EL (cell line): Measurements from ENCODE around the gene GLMP.

Experiments
- DNase-seq: peaks from one replicate; pipeline ENCODE4 v3.0.0-alpha.2; 2016

GLMP gene

DNA sequence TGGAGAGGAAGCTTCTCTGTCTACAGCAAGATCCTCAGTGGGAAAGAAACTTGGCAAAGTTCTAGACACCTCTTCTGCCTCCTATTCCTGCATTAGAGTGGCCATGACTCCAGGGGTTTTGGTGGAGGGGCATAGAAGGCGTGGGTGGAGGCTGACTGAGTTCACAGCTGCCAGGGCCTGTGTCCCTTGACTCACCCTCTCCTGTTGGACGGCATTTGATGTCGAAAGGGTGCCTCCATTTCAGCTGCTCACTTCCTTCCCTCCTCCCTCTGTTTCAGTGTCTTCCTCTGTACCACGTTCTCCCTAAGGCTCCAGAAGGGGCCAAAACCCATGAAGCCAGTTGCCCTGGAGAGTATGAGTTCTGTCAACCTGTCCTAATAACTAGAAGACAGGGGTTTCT, 10.7 kb downstream of the GLMP start:
- peak; percentile 18 for DNase-seq

DNA sequence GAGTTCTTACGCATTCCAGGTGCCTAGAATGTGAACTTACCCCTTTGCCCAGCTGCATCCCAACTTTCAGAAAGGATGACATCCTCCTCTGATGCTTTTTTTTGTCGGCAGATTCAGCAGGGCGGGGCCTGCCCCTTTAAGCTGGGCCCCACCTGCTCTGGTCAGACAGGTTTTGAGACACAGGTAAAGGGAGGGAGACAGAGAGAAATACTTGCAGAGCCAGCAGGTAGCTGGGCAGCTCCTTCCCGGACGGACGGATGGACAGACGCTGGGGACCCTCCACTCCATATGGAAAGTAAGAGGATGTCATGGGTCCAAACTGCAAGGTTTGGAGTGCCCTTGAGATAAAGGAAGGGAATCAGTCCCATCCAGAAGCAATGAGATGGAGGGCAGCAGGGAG, 11.4 kb downstream of the GLMP start, which contains the start of gene TMEM79:
TMEM79 (plus strand) TSS at position 214 of the 400 bp plus-strand sequence. CDS start 902 bp downstream, outside the sequence.
- no peak for DNase-seq

DNA sequence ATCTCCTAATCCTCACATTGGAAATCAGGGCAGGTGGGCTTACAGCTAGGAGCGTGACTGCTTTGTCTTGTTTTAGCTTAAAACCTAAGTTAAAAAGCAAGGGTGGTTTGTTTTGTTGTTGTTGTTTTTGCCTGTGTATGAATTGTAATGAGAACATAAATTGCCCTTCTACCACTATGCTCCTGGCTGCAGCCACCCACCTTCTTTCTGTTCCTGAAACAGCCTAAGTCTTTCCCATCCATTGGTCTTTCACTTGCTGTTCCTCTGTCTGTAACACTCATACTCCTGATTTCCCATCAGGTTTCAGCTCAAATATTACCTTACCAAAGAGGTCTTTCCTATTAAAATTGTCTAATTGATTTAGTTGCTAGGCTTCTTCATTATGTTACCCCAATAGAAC, 12.0 kb downstream of the GLMP start:
- DNase-seq: no peak

DNA sequence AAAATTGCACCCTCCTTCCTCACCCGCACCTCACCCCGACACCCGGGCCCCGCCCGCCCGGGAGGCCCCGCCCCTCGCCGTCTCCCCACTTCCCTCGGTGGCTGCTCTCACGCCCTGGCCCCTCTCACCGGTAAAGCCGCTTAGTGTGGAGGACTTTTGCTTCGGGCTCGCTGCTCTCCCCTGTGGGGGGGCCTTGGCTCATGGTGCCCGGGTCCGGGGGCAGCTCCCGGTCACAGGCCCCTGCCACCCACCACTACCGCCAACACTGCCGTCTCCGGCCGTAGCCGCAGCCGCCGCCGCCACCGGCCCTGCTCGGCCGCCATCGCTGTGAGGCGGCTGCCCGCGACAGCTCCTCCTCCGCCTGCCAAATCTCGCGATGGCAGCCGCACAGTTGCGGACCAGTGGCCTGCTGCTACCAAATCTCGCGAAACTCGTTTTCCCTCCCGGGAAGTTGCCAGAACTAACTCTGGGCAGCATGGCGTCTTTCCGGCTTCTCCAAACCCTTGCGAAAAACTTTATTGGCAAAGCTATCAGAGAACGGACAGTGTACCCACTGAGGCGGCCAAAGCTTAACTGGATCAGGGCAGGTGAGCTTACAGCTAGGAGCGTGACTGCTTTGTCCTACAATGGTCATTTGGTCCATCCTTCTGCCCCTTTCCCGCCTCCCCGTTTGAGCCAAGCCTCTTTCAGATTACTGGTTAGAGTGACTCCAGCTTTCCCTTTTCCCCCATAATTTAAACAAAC, 12.8 kb downstream of the GLMP start, which contains the start of gene SMG5:
SMG5 (minus strand) TSS at position 347 of the 744 bp plus-strand sequence; CDS start at position 202, 145 bp downstream.
- DNase-seq: peak; percentile 99

DNA sequence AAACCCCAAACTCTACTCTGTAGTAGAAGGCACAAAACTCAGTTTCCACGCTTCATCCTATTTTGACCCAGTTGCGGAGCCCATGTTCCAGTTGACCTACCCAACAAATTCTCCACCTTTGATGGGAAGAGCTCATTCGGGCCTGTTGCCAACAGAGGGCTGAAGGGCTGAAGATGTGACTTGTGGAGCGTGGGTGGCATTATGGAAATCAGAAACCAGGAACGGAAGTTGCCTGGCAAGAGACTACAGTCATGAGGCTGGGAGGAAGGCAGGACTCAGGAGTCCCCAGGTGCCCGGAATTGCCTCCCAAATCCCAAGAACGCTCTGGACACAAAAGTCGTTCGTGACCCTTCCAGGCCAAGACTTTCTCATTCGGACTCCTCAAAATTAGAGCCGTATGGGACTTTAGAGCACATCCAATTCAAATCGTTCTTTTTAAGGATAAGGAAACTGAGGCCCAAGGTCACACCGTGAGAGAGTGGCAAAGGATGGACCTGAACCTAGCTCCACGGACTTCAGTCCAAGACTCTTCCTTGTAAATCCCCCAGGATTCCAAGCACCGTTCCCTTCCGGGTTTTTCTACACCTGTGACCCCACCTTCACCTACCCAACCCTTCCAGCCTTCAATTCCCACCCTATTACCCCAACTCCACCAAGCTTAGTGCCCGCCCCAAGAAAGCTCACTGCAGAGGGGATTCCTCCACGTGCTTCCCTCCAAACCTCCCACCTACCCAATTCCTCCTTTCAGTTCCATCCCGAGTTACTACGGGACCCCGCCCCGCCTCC, 13.6 kb downstream of the GLMP start:
- DNase-seq: peak; percentile 35

DNA sequence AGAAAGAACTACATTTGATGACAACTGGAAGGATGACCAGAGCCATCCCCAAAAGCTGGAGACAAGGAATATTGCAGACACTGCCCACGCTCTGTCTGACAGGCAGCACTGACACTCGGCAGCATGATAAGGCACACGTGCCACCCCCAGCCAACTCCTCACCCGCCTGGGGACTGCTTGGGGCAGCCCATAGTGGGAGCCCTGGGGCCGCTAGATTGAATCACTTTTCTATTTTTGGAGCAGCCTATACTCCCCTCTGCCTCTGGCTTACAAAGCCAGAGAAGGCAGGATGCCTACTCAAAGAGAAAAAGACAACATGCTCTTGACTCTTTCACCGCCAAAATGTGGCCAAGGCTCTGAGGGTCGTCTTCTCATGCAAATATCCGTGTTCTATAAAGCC, 14.2 kb downstream of the GLMP start:
- peak; percentile 68 for DNase-seq

DNA sequence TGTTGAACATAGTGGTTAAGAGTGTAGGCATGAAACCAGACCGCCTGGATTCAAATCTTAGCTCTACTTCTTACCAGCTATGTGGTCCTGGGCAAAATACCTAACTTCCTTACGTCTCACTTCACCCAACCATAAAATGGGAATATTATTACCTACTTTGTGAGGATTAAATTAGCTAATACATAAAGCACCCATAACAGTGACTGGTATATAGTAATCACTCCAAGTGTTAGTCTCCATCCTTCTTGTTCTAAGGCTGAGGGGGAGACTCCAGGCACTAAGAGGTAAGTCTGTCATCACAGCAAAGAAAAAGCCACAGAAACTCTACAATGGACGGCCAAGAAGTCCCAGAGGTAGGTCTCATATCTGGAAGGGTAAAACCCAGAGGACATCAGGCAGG, 15.6 kb downstream of the GLMP start:
- DNase-seq: no peak

DNA sequence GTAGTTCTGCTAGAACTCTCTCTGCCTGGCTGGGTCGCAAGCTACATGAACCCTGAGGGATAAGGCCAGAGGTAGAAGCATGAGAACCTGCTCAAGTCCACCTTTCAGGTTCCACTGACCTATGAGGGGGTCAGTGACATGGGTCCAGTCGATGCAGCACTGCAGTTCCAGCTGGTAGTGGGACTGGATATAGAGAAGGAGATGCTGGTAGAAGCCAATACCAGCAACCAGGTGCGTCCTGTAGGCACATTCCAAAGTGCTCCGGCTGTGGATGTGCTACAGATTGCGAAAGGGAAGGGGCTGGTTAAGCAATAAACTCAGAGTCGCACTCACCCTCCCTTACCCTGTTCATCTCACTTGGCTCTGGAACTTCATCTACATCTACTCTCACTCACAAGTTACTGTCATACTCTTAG, 18.5 kb downstream of the GLMP start:
- no peak for DNase-seq

DNA sequence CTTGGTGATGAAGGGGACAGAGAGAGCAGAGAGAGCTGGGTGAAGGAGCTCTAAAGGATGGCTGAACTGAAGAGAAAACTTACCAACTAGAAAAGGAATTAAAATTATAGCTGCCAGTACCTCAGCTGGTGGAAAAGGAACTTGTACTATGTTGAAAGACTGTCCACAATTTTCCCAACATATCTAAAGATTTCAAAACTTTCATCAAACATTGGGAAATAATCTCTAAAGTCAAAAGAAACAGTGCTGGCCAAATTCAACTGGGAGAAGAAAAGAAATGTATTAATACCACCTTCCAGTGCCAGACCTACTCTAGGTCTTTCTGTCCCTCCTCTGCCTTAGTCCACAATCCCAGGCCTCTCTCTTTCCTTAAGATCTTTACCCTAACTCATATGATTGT, 18.9 kb downstream of the GLMP start:
- no peak for DNase-seq

DNA sequence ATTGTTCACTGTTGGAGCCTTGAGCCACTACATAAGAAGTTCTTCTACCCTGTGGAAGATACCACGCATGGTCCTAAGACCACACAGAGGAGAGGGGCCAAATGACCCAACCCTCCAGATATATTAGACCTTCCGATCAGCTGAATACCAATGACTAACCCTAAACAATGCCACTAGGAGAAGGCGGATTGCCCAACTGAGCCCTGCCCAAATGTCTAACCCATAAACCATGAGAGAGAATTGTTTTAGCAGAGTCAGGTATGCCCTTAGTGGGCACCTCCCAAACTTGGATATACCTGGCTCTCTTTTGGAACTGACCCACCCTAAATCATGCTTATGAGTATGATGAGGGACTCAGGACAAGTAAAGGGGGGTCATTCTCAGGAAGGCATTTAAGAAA, 25.2 kb downstream of the GLMP start:
- DNase-seq: no peak

DNA sequence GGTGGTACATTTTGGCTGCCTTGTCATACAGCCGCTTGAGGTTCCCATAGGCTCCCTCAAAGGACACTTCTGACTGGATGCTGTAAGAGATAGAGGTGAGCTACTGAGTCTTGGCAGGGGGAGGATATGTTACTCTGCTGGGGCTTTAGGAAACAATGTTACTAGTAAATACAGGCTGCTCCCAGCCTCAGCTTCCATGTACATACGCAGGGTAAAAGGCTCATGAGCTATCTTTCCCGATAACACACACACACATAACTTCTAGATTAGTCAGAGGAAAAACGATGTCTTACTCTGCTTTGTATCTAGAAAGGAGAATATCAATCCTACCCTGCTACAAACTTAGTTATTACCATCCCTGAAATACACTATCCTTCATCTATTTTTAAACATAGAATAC, 27.1 kb downstream of the GLMP start:
- peak; percentile 39 for DNase-seq

DNA sequence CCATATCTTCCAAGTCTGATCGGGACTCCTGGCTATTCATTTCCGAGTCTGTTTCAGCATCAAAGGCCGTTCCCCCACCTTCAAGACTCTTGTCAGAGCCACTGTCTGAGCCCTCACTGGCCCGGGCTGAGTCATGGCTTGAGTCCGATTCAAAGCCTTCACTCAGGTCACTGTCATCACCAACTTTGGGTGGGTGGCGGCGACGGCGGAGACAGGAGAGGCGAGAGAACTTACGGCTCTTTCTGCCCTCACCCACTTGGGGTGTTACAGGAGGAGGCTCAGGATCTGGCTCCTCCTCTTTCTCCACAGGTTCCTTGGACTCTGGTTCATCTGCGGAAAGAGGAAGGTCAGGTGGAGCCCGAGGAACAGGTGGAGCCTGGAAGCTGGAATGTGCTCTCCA, 29.4 kb downstream of the GLMP start:
- no peak for DNase-seq

DNA sequence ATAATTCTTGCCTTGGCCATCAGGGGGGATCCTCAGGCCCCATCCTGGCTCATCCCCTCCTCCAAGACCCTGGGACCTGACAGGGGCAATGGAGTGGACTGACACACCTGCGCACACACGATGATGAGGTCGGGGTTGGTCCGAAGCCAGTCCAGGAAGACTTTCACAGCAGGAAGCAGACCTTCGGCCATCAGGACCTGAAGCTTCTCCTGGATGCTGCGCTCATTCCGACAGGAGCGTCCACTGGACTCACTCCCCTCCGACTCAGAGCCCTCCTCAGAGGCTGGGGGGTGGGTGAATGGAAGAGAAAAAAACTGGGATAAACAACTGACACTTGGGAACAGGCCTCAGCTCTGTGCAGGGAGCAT, 32.2 kb downstream of the GLMP start:
- no peak for DNase-seq

DNA sequence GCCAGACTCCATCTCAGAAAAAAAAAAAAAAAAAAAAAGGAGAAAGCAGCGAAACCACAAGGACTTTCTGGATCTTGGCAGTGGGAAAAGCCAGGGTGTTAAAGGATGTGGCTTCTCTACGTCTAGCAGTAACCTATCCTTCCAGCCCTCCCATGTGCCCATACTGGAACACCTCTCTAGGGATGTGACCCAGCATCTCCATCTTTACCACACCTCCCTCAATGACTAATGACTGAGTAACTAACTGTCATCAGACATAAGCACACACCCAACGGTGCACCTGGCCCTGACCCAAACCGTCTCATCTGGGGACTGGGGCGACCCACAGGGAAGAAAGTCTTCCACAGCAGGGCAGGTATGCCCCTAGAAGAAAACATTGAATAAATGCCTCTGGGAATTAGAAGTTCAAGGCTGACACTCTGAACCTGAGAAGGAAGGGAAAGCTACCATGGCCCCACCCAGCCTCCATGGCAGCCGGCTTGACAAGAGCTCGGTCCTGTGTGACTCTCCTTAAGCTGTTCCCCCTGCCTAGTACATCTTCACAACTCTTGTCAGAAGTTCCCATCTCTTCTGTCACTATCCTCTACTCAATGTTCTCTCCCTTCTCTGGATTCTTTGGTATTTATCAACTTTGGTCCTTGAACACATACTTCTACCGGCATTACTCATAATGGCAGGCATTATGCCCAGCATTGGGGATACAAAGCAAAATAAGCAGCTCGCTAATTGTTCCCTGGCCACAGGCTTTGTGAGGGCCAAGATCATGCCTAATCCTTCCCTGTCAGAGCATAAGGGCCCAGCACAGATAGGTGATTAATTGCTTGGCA, 32.8 kb downstream of the GLMP start:
- peak; percentile 85 for DNase-seq

DNA sequence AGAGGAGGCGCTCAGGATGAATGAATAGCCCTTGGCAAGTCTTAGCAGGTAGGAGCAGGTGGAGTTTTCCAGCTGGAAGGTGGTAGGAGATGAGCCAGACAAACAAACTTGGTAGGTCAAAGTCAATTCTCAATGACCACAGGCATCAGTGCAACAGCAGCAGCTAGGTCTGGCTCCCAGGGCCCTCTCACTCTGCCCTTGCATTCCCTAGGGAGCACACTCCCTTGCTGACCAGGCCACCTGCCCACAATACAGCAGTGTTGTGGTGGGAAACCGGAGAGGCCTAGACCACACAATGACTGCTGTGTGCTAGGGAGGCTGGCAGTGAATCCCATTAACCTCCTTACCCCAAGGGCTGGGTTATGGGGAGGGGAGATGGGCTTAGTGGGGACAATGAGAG, 34.6 kb downstream of the GLMP start:
- DNase-seq: no peak

DNA sequence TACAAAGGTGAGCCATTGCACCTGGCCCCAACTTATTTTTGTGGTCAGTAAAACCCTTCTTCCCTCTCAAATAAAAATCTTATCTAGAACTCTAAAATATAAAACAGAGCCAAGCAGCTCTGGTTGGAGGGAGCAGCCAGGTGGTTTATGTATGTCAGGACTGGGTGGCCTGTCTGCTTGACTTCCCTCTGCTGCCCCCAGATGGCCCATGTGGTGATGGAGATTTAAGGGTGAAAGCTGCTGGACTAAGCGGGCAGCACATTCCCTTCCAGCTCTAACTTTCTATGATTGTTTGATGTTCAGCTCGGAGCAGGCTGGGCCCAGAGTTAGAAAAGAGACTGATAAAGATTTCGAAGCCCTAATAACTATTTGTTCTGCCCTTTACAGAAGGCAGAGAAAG, 35.7 kb downstream of the GLMP start:
- no peak for DNase-seq

DNA sequence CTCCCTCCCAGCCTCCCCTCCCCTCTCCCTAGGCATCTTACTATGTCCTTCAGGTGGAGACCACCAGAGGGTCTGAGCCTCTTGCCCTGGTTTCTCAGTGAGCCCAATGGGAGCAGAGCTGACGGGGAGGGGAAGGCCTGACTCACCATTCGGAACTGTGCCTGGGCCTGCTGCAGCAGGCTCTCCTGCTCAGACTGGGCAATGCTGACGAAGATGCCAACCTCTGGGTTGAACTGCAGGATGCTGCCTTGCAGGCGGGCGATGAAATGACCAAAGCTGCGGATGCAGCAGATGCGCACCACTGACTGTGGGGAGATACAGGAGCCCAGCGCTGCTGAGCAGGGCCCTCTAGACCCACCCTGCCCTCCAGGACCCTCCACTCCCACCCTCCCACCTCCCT, 36.6 kb downstream of the GLMP start:
- DNase-seq: no peak

DNA sequence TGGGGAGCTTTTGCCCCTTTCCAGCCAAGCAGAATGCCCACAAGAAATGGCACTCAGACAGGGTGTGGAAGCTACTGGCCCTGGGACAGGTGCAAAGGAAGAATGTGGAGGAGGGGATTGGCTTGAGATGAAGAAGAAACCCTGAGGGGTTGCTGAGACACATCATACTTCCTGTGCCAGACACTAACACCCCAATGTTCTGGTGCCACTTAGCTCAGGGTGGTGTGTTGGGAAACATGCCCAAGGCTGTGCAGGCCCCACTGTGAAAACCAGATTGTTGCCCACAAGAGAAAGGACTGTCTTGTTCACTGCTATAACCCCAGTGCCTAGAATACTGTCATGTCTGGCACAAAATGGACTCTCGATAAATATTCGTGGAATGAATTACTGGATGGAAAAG, 37.8 kb downstream of the GLMP start:
- DNase-seq: no peak

DNA sequence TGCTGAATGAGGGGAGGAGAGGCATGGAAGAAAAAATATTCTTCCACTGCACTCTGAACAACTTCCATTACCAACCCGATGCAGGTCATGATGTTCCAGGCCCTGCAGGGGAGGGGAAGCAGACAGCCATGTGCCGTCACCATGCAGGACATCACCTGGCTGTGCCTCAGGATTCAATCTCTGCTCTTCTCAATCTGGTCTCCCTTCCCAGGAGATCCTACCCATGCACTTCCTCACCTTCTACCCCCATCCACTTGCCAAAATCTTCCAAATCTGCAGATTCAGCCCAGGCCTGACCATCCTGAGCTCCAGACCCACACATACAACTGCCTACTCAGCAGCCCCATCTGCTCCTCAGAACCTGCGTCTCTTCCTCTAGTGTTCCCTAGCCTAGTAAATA, 41.8 kb downstream of the GLMP start:
- DNase-seq: no peak

DNA sequence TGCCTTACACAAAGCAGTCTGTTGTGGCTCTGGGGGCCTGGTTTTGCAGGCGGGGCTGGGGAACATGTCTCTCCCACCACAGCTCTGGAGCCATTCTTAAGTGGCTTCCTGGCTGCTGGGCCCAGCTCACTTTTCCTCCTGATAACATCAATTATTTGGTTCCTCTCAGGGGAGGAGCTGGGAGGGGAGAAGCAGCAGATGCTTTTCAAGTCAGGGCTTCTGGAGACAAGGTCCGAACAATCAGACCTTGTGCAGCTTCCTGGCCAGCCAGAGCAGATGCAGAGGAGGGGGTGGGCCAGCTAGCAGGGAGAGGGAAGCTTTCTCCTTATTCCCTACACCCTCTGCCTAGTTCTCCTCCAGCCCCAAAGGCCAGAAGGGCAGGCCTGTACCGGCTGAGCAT, 44.0 kb downstream of the GLMP start:
- no peak for DNase-seq

DNA sequence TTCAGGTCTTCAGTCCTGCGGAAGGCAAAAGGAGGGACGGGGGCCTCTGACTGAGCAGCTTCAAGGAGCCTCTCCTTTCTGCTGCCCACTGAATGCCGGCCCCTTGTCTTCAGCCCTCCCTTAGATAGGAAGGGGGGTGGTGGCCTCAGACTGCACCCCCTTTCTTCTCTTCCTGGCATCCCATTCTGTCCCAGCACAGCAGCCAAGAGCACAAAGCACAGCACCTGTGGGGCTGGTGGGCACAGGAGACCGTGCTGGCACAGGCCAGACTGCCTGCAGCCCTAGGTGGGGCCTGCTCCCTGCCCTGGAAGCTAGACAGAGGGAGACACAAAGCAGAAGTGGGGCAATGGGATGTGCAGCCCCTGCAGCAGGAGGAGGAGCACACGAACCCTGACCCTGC, 45.9 kb downstream of the GLMP start:
- DNase-seq: no peak

DNA sequence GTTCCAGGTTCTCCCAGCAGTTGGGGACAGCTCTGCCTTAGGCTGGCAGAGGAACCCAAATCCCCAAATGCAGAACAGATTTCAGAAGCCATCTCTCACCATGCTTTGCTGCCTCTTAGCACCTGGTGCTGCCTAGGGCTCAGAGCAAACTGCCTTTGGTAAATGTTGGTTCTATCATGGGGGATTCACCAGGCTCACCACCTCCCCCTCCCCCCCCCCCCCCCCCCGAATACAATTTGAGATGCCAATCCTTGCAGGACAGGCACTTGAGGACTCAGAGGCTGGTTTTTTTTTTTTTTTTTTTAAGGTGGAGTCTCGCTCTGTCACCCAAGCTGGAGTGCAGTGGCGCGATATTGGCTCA, 47.2 kb downstream of the GLMP start:
- no peak for DNase-seq

DNA sequence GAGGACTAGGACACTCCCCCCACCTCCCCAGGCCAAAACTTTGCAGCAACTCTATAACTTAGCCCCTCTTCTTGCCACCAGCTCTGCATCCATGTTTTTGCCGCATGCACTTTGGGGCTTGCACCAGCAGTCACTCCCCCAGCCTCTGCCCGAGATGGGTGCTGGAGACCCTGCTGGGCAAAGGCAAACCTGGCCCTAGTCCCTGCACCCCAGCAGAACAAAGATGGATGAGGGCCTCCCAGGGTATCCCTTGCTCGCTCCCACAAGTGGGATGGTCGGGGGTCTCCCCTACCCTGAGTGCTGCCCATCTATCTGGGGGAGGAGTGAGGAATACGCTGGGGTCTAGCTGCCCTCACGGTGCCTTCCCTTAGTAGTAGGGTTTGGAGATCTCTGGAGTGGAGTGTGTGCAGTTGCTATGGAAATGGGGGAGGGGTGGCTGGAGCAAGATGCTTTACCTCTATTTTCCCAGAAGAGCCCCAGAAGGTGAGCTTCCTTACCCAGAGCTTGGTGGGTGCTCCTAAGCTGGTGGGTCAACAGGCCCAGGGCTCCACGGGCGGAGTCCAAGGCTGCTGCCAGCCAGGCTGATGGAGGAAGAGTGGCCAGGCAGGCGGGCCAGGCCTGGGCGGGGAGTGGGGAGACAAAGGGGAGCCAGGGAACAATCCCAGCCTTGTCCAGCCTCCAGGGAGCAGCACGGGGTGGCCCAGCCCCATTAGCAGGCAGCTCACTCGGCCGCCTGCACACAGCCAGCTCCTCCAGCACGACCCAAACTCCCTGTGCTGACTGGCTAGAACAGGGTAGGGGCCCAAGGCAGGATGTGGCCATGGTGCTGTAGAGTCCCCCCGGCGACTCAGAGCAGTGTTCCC, 47.8 kb downstream of the GLMP start, which contains the start of gene PAQR6:
PAQR6 (minus strand) TSS at position 597 of the 863 bp plus-strand sequence. CDS start 1,325 bp downstream, outside the sequence.
- DNase-seq: no peak
